HG02840 (cell line): ENCODE measurements around the gene CD276.

Source experiments
- ATAC-seq: cut with Tn5 transposase; IDR thresholded peaks from one replicate; pipeline ENCODE4 v1.9.1; 2021; ENCODE audit warnings: mild to moderate bottlenecking, moderate library complexity, moderate number of reproducible peaks; ENCODE audit not compliant: unreplicated experiment, low FRiP score

The CD276 gene

DNA sequence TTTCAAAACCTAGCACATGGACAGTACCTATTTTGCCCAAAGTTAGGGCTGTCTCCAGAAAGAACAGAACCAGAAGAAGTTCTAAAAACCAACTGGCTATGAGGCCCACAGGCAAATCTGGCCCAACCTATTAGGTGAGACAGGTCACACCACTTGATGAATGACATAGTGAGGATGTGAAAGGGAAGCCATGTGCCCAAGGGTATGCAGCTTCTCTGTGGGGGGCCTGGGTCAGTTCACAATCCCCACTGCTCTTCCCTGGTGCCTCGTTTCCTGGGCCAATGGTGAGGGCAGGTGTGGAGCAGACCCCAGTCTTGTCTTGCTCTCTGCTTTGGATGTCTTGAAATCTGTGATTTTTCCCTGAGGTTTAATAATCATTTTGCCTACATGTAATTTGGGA is 60.1 kb downstream of the CD276 start:
- ATAC-seq = no peak

DNA sequence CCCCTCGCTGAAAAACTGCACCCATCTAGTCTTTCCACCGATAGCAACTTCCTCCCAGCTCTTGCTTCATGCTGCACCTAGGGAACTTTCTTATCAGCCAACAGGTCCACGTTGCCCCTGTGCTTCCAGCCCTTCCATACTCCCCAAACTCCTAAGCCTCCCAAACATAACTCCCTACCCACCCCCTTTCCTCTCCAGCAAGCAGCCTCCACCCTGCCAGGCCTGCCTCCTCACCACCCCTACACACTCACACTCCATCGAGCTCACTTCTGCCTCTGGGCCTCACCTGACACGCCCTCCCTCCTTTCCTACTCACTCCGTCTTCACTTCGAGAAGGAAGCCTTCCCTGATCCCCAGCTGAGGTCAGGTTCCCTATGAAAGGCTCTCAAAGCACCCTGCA is 60.9 kb downstream of the CD276 start:
- ATAC-seq = no peak

DNA sequence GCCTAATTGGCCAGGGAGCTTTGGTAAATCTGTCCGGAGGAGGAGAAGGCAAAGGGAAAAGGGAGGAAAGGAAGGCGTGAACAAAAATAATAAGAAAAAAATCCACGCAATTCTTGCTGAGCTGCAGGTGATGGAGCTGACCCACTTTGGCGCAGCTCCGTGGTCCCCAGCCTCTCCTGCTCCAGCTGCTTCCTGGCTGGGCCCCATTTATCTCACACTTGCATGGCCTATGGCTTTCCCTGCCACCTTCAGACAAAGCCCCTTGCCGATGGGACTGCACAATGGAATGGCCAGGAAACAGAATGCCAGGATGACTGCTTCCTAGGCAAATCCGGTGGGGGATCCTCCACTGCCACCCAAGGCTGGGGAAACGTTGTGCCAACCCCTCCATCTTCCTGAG is 62.1 kb downstream of the CD276 start:
- no peak for ATAC-seq

- ATAC-seq = no peak
These were observed 62.7 kb downstream of the CD276 start for GRCh38 chr15:73746883-73747282.

DNA sequence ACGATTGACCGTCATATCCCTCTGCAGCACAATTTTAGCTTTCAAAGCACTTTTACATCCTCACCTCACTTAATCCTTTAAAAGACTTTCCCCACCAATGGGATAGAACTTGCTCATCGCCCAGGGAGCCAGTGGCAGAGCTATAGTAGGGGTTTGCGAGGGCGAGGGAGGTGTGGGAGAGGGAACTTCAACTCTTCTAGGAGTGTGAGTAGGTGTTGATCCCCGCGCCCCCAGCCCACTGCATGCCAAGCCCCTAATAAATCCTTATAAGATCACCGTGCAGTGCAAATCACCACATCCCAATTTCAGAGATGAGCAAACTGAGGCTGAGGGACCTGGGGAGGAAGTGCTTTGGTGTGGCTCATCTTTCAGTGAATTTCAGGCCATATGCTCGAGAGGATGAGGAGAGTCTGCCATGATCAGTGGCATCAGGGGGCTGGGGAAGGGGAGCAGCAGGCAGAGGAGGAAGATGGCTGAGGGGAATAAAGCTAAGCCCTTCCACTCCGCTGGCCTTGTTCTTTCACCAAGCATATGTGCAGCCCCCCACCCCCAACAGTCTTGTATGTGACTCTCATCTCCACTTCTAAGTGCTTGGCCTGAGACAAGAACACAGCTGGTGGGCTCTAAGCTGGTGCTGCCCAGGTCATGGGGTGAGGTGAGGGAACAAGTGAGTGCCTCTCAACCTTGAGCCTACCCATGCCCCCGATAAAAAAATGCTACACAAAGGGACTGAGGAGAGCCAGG is 63.8 kb downstream of the CD276 start:
- no peak for ATAC-seq

DNA sequence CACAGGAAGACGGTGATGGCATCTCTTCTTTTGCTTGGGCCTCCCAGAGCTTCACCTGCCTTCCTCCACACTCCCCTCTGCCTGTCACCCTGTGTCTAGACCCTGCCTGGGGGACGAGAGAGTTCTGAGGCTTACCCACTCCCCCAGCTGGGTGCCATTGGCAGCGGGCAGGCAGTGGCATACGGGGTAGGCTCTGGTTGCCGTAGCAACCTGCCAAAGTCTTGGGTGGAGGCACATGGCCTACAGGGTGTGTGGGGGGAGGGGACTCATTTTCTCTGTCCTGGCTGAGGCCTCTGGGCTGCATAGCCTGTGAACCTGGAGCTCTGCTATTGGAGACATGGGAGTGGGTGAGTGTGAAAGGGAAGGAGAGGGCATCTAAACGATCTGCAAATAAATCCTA is 64.5 kb downstream of the CD276 start:
- ATAC-seq = no peak

DNA sequence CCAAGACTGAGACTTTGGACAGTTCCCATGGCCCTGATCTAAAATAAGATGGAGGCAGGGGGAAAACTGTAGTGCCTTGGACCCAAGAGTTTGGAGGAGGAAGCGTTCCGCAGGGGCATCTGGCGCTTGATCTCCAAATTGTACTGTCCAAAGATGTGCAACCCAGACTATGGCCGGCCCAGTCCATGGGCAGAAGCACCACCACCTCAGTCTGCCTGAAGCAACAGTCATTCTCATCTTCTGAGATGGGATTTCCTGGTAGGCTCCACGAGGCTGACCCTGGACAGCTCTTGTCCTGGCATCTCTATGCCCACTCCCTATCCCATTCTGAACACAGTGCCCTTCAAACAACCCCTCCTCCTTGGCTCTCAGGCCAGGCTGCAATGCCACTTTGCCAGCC is 65.3 kb downstream of the CD276 start:
- no peak for ATAC-seq

DNA sequence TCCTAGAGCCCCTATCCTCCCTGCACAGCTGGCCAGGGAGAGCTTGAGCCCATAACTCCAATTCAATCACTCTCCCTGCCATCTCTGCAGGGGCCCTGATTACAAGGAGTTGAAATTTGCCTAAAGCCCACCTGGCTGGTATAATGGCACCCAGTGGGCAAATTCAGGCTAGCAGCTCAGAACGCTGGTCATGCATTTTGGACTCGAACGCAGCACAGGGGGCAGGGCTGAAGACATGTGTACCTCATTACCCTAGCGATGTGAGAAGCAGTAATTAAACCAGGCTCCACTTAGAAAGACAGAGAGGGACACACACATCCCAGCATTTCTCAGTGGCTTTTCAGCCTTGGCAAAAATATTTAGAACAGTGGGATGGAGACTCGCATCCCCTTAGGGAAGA is 65.8 kb downstream of the CD276 start:
- ATAC-seq = no peak

GRCh38 chr15:73750438-73750837 is 66.3 kb downstream of the CD276 start:
- no peak for ATAC-seq

DNA sequence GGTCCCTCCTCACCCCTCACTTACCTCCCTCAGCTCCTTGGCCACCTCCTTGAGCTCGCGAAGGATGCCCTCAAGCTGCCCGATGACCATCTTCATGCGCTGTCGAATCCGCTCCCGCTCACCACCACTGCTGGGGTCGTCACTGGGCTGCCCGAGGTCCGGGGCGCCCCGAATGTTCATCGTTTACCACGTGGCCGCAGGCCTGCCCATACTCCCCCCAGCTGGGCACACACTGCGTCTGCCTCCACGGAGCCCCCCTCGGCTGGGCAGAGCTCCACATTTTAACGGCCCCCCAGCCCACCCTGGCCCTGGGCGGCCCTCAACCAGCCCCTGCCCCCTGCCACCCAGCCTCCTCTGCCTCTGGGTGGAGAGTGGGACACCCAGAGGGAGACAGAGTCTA is 66.8 kb downstream of the CD276 start:
- ATAC-seq = no peak

GRCh38 chr15:73751511-73751898 is 67.3 kb downstream of the CD276 start:
- no peak for ATAC-seq

- ATAC-seq = no peak
These were observed 68.0 kb downstream of the CD276 start for GRCh38 chr15:73751899-73752805.

GRCh38 chr15:73752806-73753193 is 68.6 kb downstream of the CD276 start:
- no peak for ATAC-seq

GRCh38 chr15:73753250-73754130 is 69.3 kb downstream of the CD276 start, which contains the start of gene INSYN1:
INSYN1 (minus strand) TSS chr15:73753351; CDS start chr15:73751130, 2,221 bp downstream.
- ATAC-seq = no peak

GRCh38 chr15:73754461-73754860 is 70.3 kb downstream of the CD276 start:
- no peak for ATAC-seq

- no peak for ATAC-seq
These were observed 71.3 kb downstream of the CD276 start for GRCh38 chr15:73755481-73755880.

- no peak for ATAC-seq
These were observed 71.8 kb downstream of the CD276 start for GRCh38 chr15:73755946-73756345.

DNA sequence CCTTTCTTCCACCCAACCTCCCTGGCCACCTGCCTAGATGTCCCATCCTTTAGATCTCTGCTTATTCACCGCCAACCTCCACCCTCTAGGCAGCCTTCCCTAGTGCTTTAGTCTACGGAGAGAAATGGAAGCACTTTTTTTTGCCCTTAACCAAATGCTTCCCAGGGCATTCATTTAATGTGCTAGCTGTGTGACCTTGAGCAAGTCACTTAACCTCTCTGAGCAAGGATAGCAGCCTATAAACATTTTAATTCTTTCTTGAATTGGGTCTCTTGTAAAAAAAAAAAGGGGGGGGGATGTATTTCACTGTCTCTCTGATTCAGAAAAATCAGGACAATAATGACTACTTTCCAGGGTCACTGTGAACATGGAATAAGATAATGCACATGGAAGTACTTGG is 72.2 kb downstream of the CD276 start:
- no peak for ATAC-seq

DNA sequence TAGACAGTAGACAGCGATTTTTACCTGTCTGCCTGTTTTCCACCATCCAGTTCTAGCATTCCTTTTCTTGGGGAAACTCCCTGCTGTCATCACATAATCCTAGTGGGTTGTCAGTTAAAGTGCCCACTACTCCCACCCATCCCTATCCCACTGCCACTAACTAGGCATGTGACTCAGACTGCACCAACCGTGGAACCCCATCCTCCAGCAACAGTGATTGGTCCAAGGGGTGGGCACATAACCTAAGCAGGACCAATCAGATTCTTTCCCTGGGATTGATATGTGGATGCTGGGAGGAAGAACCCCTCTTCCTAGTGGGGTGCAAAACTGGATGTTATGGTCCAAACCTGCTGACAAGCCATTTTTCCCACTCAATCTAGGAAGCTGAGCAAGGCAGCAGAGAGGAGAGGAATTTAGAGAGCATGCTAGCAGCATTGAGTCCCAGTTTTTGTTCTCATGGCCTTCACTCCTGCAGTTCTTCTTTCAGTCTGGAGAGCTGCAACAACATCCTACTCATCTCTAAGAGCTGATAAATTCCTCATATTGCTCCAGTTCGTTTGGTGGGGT is 72.8 kb downstream of the CD276 start:
- ATAC-seq = no peak

- no peak for ATAC-seq
These were observed 73.4 kb downstream of the CD276 start for GRCh38 chr15:73757571-73757970.
